ENCODE data around the gene TTC33.

- TF ChIP-seq CTCF (IDR thresholded peaks at IDR 0.05) (no peak), POLR2A (IDR thresholded peaks at IDR 0.05) (no peak)
Measured at GRCh38 chr5:40501711-40502444, 253.9 kb downstream of the TTC33 start.
